Measurements from ENCODE around the gene TMEM202.
"Not testable (repeated sequence)": the region's sequence is repeated elsewhere in the genome, so short reads cannot be mapped to it uniquely, and the experiment has no call there.

Gene TMEM202

DNA sequence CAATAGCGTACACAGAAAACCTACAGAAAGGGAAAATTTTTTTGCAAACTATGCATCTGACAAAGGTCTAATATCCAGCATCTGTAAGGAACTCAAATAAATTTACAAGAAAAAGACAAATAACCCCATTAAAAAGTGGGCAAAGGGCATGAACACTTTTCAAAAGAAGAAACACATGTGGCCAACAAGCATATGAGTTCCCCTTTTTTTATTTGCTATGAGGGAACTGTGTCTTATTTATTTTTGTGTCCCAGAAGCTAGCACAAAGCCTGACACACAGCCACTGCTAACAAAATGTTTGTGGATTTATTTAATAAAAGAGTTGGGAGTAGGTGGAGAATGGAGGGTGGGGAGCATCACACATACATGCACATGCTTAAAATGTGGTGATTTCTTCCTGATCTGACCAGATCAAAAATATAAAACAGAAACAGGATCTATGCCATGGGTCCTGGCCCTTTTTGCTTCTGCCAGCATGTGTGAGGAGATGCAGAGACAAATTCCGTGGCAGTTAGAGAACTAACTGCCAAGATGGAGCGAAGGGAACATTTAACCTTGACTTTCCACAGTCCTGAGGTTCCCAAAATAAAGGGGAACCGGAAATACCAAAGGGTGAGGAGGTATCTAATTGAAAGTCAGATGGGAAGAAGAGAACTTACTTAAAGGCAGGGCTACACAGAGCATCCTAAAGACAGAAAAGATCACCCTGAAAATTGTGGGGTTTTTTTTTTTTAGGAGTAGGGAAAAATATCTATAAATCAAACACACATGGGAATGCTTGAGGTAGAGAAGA is at the start of gene TMEM202:
TMEM202 (plus strand) TSS at position 510 of the 793 bp plus-strand sequence; CDS start at position 532, 22 bp downstream.
- DNase-seq = no peak

- no peak for DNase-seq
Measured at GRCh38 chr15:72353266-72353665, 44.8 kb upstream of the TMEM202 start.

- DNase-seq = no peak
Measured at GRCh38 chr15:72354496-72354895, 43.6 kb upstream of the TMEM202 start.

GRCh38 chr15:72358121-72358520 is 40.0 kb upstream of the TMEM202 start:
- no peak for DNase-seq

DNA sequence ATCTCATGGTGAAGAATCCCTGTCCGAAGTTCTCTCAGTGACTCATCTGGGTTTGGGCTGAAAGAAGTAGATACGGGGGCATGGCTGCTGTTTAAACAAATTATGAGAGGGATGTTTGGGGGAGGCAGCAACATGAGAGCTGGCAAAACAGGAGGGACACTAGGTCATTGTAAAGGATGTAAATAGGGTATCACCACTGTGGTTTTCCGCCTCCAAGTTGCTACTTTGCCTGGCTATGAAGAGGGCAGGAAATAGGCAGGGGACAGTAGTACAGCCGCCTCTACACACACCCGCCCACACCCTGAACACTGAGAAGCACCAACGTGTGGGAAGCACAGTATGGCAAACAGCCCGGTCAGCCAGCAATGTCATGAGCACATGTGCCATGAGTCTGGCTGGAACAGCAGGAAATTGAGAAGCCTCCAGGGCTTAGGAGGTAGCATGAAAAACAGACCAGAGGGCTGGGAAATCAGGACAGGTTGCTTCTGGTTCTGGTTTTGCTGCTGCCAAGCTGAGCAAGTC is 39.4 kb upstream of the TMEM202 start:
- DNase-seq = no peak

DNA sequence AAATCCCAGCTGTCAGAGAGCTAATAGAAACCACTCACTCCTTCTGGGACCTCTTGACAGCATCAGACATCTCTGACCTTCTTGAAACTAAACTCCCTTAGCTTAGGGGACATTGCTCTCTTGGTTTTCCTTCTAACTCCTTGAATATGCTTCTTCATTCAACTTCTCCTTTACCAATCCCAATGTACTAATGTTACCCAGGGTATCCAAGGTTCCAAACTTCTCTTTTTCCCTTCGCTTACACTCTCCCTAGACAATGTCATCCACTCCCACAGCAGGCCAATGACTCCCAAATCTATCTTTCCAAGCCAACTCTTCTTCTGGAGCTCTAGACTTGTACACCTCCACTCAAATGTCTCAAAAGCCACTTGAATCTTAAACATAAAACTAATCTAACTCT is 36.9 kb upstream of the TMEM202 start:
- DNase-seq = no peak

- DNase-seq = no peak
Measured at GRCh38 chr15:72365844-72366243, 32.3 kb upstream of the TMEM202 start.

DNA sequence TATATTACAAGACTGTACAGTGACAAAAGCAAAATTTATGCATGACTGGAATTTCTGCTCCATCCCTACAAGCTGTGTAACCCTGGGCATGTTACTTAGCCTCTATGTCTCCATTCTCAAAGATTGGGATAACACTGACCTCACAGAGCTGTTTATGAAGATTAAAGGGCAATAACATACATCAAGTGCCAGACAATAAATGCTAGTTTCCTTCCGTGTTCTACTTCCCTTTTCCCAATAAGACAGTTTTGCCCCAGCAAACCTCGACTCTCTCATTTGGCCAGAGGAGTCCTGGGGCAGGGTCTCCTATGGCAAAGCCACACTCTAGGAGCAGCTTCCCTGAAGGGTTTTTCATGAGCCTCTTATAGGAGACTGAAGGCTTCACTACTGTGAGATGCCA is 29.8 kb upstream of the TMEM202 start:
- DNase-seq = no peak

- no peak for DNase-seq
Measured at GRCh38 chr15:72368899-72369298, 29.2 kb upstream of the TMEM202 start.

DNA sequence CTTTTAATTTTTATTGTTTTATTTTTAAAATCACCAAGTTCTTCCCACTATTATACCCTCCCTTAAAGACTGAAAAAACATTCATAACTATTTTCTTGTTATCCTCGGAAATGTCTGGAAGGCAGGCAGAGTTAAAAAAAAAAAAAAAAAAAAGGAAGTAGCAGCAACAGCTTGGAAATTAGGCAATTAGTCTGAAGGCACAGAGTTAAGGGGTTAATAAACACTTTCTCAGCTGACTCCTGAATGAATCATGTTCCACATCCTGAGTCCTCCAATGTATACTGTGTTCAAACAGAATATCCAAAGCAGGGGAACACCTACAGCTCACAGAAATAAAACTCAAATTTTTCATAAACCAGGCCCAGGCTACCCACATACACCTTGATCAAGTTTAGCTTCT is 28.1 kb upstream of the TMEM202 start:
- DNase-seq = no peak

- DNase-seq = no peak
Measured at GRCh38 chr15:72372361-72372760, 25.7 kb upstream of the TMEM202 start.

DNA sequence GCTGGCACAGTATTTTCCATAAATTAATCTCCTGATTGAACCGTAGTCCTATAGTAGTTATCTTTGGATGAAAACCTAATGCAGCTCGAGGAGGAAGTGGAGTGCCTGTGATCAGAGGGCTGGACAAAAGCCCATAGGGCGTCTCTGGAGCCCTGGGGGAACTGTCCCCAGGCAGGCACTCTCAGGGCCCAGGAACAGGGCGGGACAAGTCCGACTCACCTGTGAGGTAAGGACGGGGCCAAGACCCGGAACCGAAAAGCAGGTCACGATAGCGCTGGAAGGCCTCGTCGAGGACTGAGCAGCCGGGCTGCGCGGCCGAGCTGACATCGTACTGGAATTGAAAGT is 22.6 kb upstream of the TMEM202 start:
- DNase-seq = no peak

DNA sequence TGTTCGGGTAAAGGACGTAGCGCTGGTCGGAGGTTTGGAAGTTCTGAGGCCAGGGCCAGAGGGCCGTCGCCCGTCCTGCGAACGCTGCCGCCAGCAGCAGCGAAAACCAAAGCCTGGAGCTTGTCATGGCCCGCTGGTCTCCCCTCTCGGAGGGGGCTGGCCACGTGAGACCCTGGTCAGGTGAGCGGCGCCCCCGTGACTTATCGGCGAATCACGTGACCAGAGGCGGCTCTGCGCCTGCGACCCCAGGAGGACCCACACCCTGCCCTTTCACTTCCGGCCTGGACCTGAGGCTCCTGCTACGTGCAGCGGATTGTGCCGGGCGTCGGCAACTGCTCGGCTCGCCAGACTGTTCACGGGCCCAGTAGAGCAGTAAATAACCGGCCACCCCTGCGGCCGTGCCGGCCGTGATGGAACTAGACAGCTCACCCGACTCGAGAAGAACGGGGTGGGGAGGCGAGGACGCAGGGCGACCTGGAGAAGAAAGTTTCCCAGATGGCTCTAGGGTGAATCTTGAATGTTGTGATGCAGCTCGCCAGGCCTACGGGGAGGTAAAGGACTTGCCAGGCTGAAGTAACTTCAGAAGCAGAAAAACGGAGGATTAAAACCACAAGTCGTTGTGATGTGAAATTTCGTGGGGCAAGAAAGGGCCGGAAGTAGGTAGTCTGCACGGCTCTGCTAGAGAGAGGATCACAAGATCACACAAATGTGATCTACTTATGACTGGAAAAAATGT is 22.1 kb upstream of the TMEM202 start, which contains the start of gene HEXA:
HEXA (minus strand) TSS at position 169 of the 736 bp plus-strand sequence; CDS start at position 127, 42 bp downstream.
- peak; percentile 91 for DNase-seq

DNA sequence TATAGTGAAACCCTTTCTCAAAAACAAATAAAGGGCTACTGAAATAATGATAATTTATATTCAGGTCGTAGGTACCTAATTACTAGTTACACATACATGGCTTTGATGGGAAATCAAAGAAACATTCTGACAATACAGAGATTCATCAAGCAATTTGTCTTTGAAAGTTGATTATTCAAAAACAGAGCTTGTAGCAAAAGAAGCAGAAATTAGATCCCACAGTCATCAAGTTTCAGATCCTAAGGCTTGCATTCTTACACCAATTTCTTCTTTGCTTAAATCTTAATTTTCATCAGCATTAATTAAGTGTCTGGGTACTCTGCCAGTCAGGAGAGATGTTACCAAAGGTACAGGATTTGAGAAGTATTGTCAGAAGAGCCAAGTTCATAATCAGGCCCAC is 20.8 kb upstream of the TMEM202 start:
- DNase-seq = no peak

GRCh38 chr15:72379106-72379505 is 19.0 kb upstream of the TMEM202 start:
- DNase-seq = not testable (repeated sequence)

- DNase-seq = no peak
Measured at GRCh38 chr15:72379856-72380430, 18.2 kb upstream of the TMEM202 start.

DNA sequence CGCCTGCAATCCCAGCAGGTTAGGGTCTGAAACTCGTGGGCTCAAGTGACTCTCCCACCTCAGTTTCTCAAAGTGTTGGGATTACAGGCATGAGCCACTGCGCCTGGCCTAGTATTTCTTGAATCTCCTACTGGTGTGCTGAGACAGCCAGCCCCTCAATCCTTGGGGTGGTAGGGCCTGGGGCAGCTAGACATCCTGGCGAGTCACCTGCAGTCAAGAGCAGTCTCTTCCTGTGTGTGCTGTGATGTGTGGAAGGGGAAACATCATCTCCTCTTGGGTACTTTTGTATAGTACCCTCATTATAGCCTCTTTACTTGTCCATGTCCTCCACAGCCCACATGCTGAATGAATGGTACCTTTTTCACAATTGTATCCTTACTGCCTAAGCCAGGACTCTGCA is 17.4 kb upstream of the TMEM202 start:
- no peak for DNase-seq

DNA sequence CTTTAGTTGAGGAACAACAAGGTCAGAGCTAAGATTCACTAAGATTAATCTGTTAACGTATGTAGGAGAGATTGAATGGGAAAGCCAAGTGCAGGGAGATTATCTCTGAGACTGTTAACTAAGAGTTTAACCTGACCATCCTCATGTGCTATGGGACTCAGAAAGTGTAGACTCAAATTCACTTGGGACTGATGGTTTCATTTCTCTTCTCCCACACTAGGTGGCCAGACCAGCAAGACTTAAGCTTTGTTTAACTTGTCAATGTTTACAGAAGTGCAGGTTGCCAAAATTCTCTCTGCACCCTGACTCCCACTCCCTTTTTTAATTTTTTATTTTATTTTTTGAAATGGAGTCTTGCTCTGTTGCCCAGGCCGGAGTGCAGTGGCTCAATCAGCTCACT is 16.0 kb upstream of the TMEM202 start:
- no peak for DNase-seq

DNA sequence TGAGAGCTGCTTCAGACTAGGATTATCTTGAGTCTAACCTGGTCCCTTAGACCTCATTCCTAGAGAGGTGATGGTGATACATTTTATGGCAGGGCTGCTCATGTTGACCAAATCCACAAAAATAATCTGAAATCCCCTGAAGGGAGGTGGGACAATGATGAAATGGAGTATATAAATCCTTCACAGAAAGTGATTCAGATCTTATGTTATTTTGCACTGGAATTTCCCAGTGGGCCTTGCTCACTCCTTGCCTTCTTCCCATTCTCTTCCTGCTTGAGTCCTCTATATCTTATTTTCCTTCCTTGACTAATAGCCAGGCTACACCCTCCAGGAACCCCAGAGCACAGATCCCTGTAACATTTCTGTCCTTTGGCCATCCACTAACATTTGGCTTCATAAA is 10.4 kb upstream of the TMEM202 start:
- DNase-seq = no peak

GRCh38 chr15:72389231-72389630 is 8.9 kb upstream of the TMEM202 start:
- no peak for DNase-seq

DNA sequence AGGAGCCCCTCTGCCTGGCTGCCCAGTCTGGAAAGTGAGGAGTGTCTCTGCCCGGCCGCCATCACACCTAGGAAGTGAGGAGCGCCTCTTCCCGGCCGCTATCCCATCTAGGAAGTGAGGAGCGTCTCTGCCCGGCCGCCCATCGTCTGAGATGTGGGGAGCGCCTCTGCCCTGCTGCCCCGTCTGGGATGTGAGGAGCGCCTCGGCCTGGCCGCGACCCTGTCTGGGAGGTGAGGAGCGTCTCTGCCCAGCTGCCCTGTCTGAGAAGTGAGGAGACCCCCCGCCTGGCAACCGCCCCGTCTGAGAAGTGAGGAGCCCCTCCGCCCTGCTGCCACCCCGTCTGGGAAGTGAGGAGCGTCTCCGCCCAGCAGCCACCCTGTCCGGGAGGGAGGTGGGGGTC is 1.8 kb upstream of the TMEM202 start:
- DNase-seq = not testable (repeated sequence)

DNA sequence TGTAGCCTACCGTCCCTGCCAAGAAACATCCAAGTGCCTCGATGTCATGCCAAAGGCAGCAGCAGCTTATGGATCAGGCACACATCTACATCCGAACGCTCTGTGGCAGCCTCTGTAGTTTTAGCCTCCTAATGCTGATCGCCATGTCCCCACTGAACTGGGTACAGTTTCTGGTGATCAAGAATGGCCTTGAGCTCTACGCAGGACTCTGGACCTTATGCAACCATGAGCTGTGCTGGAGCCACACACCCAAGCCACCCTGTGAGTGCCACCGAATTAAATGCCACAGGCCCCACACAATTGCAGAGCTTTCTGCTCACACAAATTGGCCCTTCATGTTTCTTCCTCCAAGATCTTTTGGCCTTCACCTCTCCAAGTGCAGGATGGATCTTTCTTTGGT is 543 bp downstream of the TMEM202 start:
- DNase-seq = no peak

- DNase-seq = no peak
Measured at GRCh38 chr15:72402726-72403125, 4.6 kb downstream of the TMEM202 start.

- DNase-seq = no peak
Measured at GRCh38 chr15:72404356-72404755, 6.3 kb downstream of the TMEM202 start.
